ENCODE data around the gene PRR33.

GRCh38 chr11:1842149-1843097, 49.3 kb downstream of the PRR33 start:
- no peak for TF ChIP-seq CHD2 (IDR thresholded peaks at IDR 0.05; ENCODE audit: borderline replicate concordance, low read depth, low read length)
- TF ChIP-seq POLR2AphosphoS5 (IDR thresholded peaks at IDR 0.05; ENCODE audit: low read length) = no peak
- TF ChIP-seq CBX5 (IDR thresholded peaks at IDR 0.05; ENCODE audit: low read depth) = no peak
- TF ChIP-seq RCOR1 (conservative IDR thresholded peaks at IDR 0.05; ENCODE audit: low read depth, low read length) = no peak
- no peak for TF ChIP-seq NFXL1 (IDR thresholded peaks at IDR 0.05; ENCODE audit: borderline replicate concordance)
- no peak for TF ChIP-seq ZBTB33 (IDR thresholded peaks at IDR 0.05)
- TF ChIP-seq CTCF (IDR thresholded peaks at IDR 0.05 in 2 of 3, conservative IDR thresholded peaks at IDR 0.05 in 1 of 3; ENCODE audit: control insufficient read depth in 2 of 3, extremely low read depth in 1 of 3, insufficient read depth in 1 of 3, low read depth in 3 of 3, low read length in 3 of 3) = no peak
- TF ChIP-seq RAD21 (IDR thresholded peaks at IDR 0.05; ENCODE audit: insufficient read depth, low read depth, low read length) = no peak
- no peak for TF ChIP-seq SRF (IDR thresholded peaks at IDR 0.05; ENCODE audit: low read depth in 2 of 2, low read length in 2 of 2)
